CD14-positive monocyte (primary cell): ENCODE measurements around the gene CLCF1. TPM values are rescaled to one million over a fixed set of nuclear protein-coding genes. Genes with fewer than 3 reads are reported as not detected.

Experiments used
- DNase-seq, 3 donors: peaks; one replicate each; pipeline ENCODE4 v3.0.0-alpha.2; 2011 to 2022
- H2AFZ ChIP-seq: 2 replicates; pipeline ENCODE4 v1.6.0; 2012; ENCODE audit warnings: mild to moderate bottlenecking, low read depth, low read length, inconsistent platforms; ENCODE audit not compliant: insufficient read depth, poor library complexity, severe bottlenecking
- H3K27ac ChIP-seq, 2 donors: 1 replicate in 1 of 2; 2 replicates in 1 of 2; pipeline ENCODE4 v1.5.1; 2012 to 2013; ENCODE audit warnings: low read length in 2 of 2, control low read depth in 1 of 2, inconsistent platforms in 1 of 2, low read depth in 1 of 2, mild to moderate bottlenecking in 1 of 2
- H3K27me3 ChIP-seq, 2 donors: one replicate each; pipeline versions ENCODE4 v1.6.0 to v1.6.1; 2011 to 2013; ENCODE audit warnings: low read length in 2 of 2; ENCODE audit not compliant: control insufficient read depth in 2 of 2, insufficient read depth in 2 of 2
- H3K36me3 ChIP-seq, 2 donors: replicated peaks in 1 of 2; 1 replicate in 1 of 2; 2 replicates in 1 of 2; pipeline versions ENCODE4 v1.5.1 to v1.6.1; 2012 to 2013; ENCODE audit warnings: low read length in 2 of 2, control low read depth in 1 of 2, inconsistent platforms in 1 of 2, mild to moderate bottlenecking in 1 of 2; ENCODE audit not compliant: insufficient read depth in 2 of 2, control insufficient read depth in 1 of 2
- H3K4me1 ChIP-seq, 2 donors: 1 replicate in 1 of 2; 2 replicates in 1 of 2; pipeline versions ENCODE4 v1.5.1 to v1.6.1; 2012 to 2013; ENCODE audit warnings: low read length in 2 of 2, control low read depth in 1 of 2, inconsistent platforms in 1 of 2, mild to moderate bottlenecking in 1 of 2, moderate library complexity in 1 of 2; ENCODE audit not compliant: insufficient read depth in 2 of 2, control insufficient read depth in 1 of 2
- H3K4me2 ChIP-seq: replicated peaks from 2 replicates; pipeline ENCODE3; 2012; ENCODE audit warnings: low read length, moderate library complexity, mild to moderate bottlenecking; ENCODE audit not compliant: poor library complexity, severe bottlenecking; ENCODE audit errors: extremely low read depth
- H3K4me3 ChIP-seq, 3 experiments: fragments of 200-600 bp in 1 of 3; sonication (generic) in 1 of 3; replicated peaks in 1 of 3; 1 replicate in 2 of 3; 2 replicates in 1 of 3; pipeline ENCODE4 v1.5.1; 2011 to 2013; ENCODE audit warnings: low read length in 3 of 3, mild to moderate bottlenecking in 3 of 3, control low read depth in 2 of 3, low read depth in 2 of 3, inconsistent platforms in 1 of 3, moderate library complexity in 1 of 3
- H3K79me2 ChIP-seq: 2 replicates; pipeline ENCODE4 v1.6.0; 2012; ENCODE audit warnings: mild to moderate bottlenecking, control low read depth, inconsistent platforms, low read length, moderate library complexity; ENCODE audit not compliant: insufficient read depth
- H3K9ac ChIP-seq: 2 replicates; pipeline ENCODE4 v1.6.0; 2017; ENCODE audit warnings: low read length, mild to moderate bottlenecking; ENCODE audit not compliant: insufficient read depth, poor library complexity, severe bottlenecking
- H3K9me3 ChIP-seq, 2 donors: replicated peaks in 1 of 2; 1 replicate in 1 of 2; 2 replicates in 1 of 2; pipeline versions ENCODE4 v1.5.1 to v1.6.1; 2012 to 2013; ENCODE audit warnings: low read length in 2 of 2, control low read depth in 1 of 2; ENCODE audit not compliant: control insufficient read depth in 1 of 2, insufficient read depth in 1 of 2
- H4K20me1 ChIP-seq: 2 replicates; pipeline ENCODE4 v1.6.0; 2012; ENCODE audit warnings: mild to moderate bottlenecking, low read length, control low read depth, moderate library complexity; ENCODE audit not compliant: insufficient read depth
- H3K27ac Mint-ChIP-seq, 7 donors: one replicate each; pipeline ENCODE4 v1.8.0; 2020; ENCODE audit warnings: mild to moderate bottlenecking in 7 of 7, mixed read lengths in 7 of 7, moderate library complexity in 6 of 7, inconsistent platforms in 2 of 7
- H3K27me3 Mint-ChIP-seq, 3 donors: one replicate each; pipeline ENCODE4 v1.8.0; 2021 to 2022; ENCODE audit warnings: low read depth in 3 of 3, mild to moderate bottlenecking in 3 of 3, mixed read lengths in 3 of 3, moderate library complexity in 3 of 3, inconsistent platforms in 1 of 3
- H3K36me3 Mint-ChIP-seq, 2 donors: one replicate each; pipeline ENCODE4 v1.8.0; 2020; ENCODE audit warnings: mixed read lengths in 2 of 2, inconsistent platforms in 1 of 2, mild to moderate bottlenecking in 1 of 2
- H3K4me1 Mint-ChIP-seq: one replicate; pipeline ENCODE4 v1.8.0; 2020; ENCODE audit warnings: mild to moderate bottlenecking, mixed read lengths
- H3K4me3 Mint-ChIP-seq, 2 donors: one replicate each; pipeline ENCODE4 v1.8.0; 2020; ENCODE audit warnings: mild to moderate bottlenecking in 2 of 2, mixed read lengths in 2 of 2, moderate library complexity in 1 of 2
- H3K9me3 Mint-ChIP-seq, 7 donors: one replicate each; pipeline ENCODE4 v1.8.0; 2020 to 2022; ENCODE audit warnings: mixed read lengths in 7 of 7, mild to moderate bottlenecking in 6 of 7, moderate library complexity in 6 of 7, inconsistent platforms in 2 of 7
- CTCF ChIP-seq: fragments of 200-600 bp; IDR thresholded peaks from one replicate; pipeline ENCODE4 v1.8.0; 2022; ENCODE audit warnings: antibody characterized with exemption, mild to moderate bottlenecking
- WGBS: methylation state at CpG from one replicate; pipeline ENCODE4 v1.1.5; 2013; ENCODE audit warnings: missing lambda C conversion rate; ENCODE audit not compliant: insufficient coverage; 5-methylcytosine and 5-hydroxymethylcytosine counted together
- intact Hi-C, 2 donors: fragments of 100-400 bp; cut with micrococcal nuclease; formaldehyde crosslinking; loops; one replicate each; pipeline versions ENCODE4 v1.15.0 to v1.15.1; 2023
- polyA plus RNA-seq, 3 donors: library from polyadenylated mRNA; depleted of rRNA in 1 of 3; unstranded in 2 of 3; stranded (reverse) in 1 of 3; fragments of 300-500 nt in 2 of 3; fragments of >200 nt in 1 of 3; fragmentation: Illumina TruSeq in 2 of 3; gene quantifications; 1 replicate in 2 of 3; 2 replicates in 1 of 3; pipeline ENCODE4 v1.2.3, GENCODE V29; 2012 to 2021

CLCF1 gene
- polyA plus RNA-seq, 3 donors = 0.44 to 14.8 (median 0.94) TPM

GRCh38 chr11:67345920-67346819 is 27.2 kb downstream of the CLCF1 start:
- H3K4me3 ChIP-seq = no peak overlapping the region
- intact Hi-C loops = no loop called here
- H3K4me2 ChIP-seq = no peak overlapping the region
- Mint-ChIP-seq H3K36me3 (peaks cover 0 to 2% of the 10 kb centered on the region in 2 donors), H3K9me3 (no peaks in the 10 kb centered on the region), H3K27me3 (no peaks in the 10 kb centered on the region), H3K4me1 (peaks cover 19% of the 10 kb centered on the region), H3K4me3 (no peak overlapping the region), H3K27ac (peak overlapping the region in 1 of 7 donors; percentile 19)
- peaks cover 3 to 4% of the 10 kb centered on the region in 2 donors for H3K4me1 ChIP-seq
- peaks cover 15% of the 10 kb centered on the region for H4K20me1 ChIP-seq
- H2AFZ ChIP-seq = no peak overlapping the region
- DNase-seq = peak in 1 of 3 donors; percentile 30
- no peaks in the 10 kb centered on the region for H3K79me2 ChIP-seq
- WGBS = 85% methylated on average over 7 of the region's 7 CpGs
- no peaks in the 10 kb centered on the region for H3K36me3 ChIP-seq
- H3K9ac ChIP-seq = no peak overlapping the region
- H3K27me3 ChIP-seq = no peaks in the 10 kb centered on the region
- H3K27ac ChIP-seq = no peak overlapping the region
- H3K9me3 ChIP-seq = no peaks in the 10 kb centered on the region
- peak; percentile 80 for TF ChIP-seq CTCF

DNA sequence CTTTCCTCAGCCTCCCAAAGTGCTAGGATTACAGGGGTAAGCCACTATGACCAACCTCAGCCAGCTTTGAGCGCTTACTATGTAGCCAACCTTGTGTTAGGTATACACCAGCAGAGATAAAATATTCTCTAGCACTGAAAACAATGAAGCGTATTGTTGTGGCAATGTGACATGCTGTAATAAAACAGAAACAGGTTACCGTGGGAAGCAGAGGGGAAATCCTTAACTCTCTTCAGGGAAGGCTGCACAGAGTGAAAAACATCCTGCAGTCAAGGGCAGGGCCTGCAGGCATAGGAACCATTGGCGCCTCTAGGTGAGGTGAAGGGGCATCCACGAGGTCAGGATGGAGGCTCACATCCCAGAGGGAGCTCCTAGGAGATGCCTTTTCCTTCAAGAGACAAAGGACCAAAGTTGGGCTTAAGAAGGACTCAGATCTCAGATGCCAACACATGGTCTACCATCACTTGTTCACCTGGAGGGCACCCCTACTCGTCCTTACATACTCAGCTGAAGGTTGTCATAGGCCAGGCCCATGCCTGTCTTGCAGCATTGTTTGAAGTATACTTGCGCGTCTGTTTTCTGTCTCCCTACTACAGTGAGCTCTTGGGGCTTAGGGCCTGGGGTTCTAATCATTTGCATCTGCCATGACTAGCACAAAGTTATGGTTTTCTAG is 28.0 kb downstream of the CLCF1 start:
- Mint-ChIP-seq H3K27ac (no peak overlapping the region), H3K4me3 (no peak overlapping the region), H3K36me3 (no peaks in the 10 kb centered on the region), H3K4me1 (peaks cover 15% of the 10 kb centered on the region), H3K9me3 (no peaks in the 10 kb centered on the region), H3K27me3 (no peaks in the 10 kb centered on the region)
- no peak overlapping the region for H3K4me3 ChIP-seq
- DNase-seq = no peak
- no peak overlapping the region for H3K27ac ChIP-seq
- no peak for TF ChIP-seq CTCF
- peaks cover 8% of the 10 kb centered on the region for H4K20me1 ChIP-seq
- WGBS = 97% methylated on average over 4 of the region's 8 CpGs
- no peaks in the 10 kb centered on the region for H3K9me3 ChIP-seq
- no peak overlapping the region for H3K9ac ChIP-seq
- no peaks in the 10 kb centered on the region for H3K36me3 ChIP-seq
- no peak overlapping the region for H2AFZ ChIP-seq
- H3K79me2 ChIP-seq = no peaks in the 10 kb centered on the region
- intact Hi-C loops = no loop called here
- H3K4me1 ChIP-seq = no peaks in the 10 kb centered on the region
- no peaks in the 10 kb centered on the region for H3K27me3 ChIP-seq
- no peak overlapping the region for H3K4me2 ChIP-seq
